HepG2 (cell line): Measurements from ENCODE around the gene FBRSL1. TPM values are rescaled to one million over a fixed set of nuclear protein-coding genes. Genes with fewer than 3 reads are reported as not detected.

Source experiments
- ETV5 ChIP-seq: IDR thresholded peaks from 2 replicates; pipeline ENCODE4 v1.6.1; 2018; ENCODE audit warnings: missing biosample characterization, missing genetic modification reagents, inconsistent platforms, borderline replicate concordance
- HNF4A ChIP-seq: sonication (generic); formaldehyde crosslinking; IDR thresholded peaks from 2 replicates; pipeline ENCODE4 v1.4.0; 2020; ENCODE audit warnings: missing genetic modification reagents
- HOMEZ ChIP-seq: IDR thresholded peaks from 2 replicates; pipeline ENCODE4 v1.6.1; 2016; ENCODE audit warnings: low read depth
- KDM6A ChIP-seq: IDR thresholded peaks from 2 replicates; pipeline ENCODE4 v1.6.1; 2016; ENCODE audit warnings: low read depth
- KLF6 ChIP-seq: IDR thresholded peaks from 2 replicates; pipeline ENCODE4 v1.8.0; 2016; ENCODE audit warnings: missing biosample characterization, missing genetic modification reagents
- KMT2B ChIP-seq: IDR thresholded peaks from 2 replicates; pipeline ENCODE4 v1.6.1; 2016; ENCODE audit warnings: missing genetic modification reagents, missing compliant biosample characterization
- LBX2 ChIP-seq: sonication (generic); formaldehyde crosslinking; IDR thresholded peaks from 2 replicates; pipeline ENCODE4 v1.5.0; 2020; ENCODE audit warnings: missing genetic modification reagents, mild to moderate bottlenecking, borderline replicate concordance
- MATR3 ChIP-seq: sonication (generic); formaldehyde crosslinking; IDR thresholded peaks from 2 replicates; pipeline ENCODE4 v1.4.0; 2020; ENCODE audit warnings: missing genetic modification reagents
- MED13 ChIP-seq: sonication (generic); formaldehyde crosslinking; IDR thresholded peaks from 2 replicates; pipeline ENCODE4 v1.5.0; 2020; ENCODE audit warnings: missing genetic modification reagents
- MEIS1 ChIP-seq: sonication (generic); formaldehyde crosslinking; IDR thresholded peaks from 2 replicates; pipeline ENCODE4 v1.9.0; 2021; ENCODE audit warnings: mild to moderate bottlenecking, missing genetic modification reagents, moderate library complexity, borderline replicate concordance
- TP53 ChIP-seq: sonication (generic); formaldehyde crosslinking; conservative IDR thresholded peaks from 2 replicates; pipeline ENCODE4 v1.4.0; 2020; ENCODE audit warnings: missing genetic modification reagents
- ZNF230 ChIP-seq: sonication (generic); formaldehyde crosslinking; IDR thresholded peaks from 2 replicates; pipeline ENCODE4 v1.4.0; 2020; ENCODE audit warnings: mild to moderate bottlenecking, missing genetic modification reagents
- ZNF292 ChIP-seq: sonication (generic); formaldehyde crosslinking; IDR thresholded peaks from 2 replicates; pipeline ENCODE4 v1.8.1; 2022; ENCODE audit warnings: mild to moderate bottlenecking, low read depth, missing genetic modification reagents, borderline replicate concordance
- ZNF333 ChIP-seq: sonication (generic); formaldehyde crosslinking; IDR thresholded peaks from 2 replicates; pipeline ENCODE4 v1.4.0; 2020; ENCODE audit warnings: mild to moderate bottlenecking, missing genetic modification reagents, borderline replicate concordance
- ZNF512 ChIP-seq: sonication (generic); formaldehyde crosslinking; IDR thresholded peaks from 2 replicates; pipeline ENCODE4 v1.4.0; 2020; ENCODE audit warnings: mild to moderate bottlenecking, missing genetic modification reagents
- ZNF670 ChIP-seq: sonication (generic); formaldehyde crosslinking; IDR thresholded peaks from 2 replicates; pipeline ENCODE4 v1.8.0; 2022; ENCODE audit warnings: mild to moderate bottlenecking, missing genetic modification reagents, borderline replicate concordance
- ZXDC ChIP-seq: sonication (generic); formaldehyde crosslinking; IDR thresholded peaks from 2 replicates; pipeline ENCODE4 v1.5.0; 2020; ENCODE audit warnings: mild to moderate bottlenecking, missing genetic modification reagents
- polyA plus RNA-seq, 8 experiments: library from polyadenylated mRNA; depleted of rRNA in 3 of 8; stranded (reverse) in 7 of 8; unstranded in 1 of 8; fragments of >200 nt; fragmentation: Illumina TruSeq in 4 of 8; extraction: Trizol in 4 of 8; gene quantifications; 2 replicates each; pipeline versions ENCODE4 v1.2.1 to v1.2.3, GENCODE V29; 2011 to 2016; ENCODE audit warnings: low read depth in 4 of 8, missing spikeins in 1 of 8, mixed read lengths in 1 of 8; ENCODE audit not compliant: insufficient read depth in 1 of 8
- total RNA-seq, 5 experiments: library from RNA; depleted of rRNA; stranded (reverse); fragments of >200 nt; fragmentation: Illumina TruSeq; extraction: Trizol; gene quantifications; 2 replicates each; pipeline ENCODE4 v1.2.3, GENCODE V29; 2016; ENCODE audit warnings: low read depth in 1 of 5

The FBRSL1 gene
- total and polyA plus RNA-seq, 2 of the 13 experiments (the other 11 are each of a cell fraction or from before 2014, with no cell fraction given), result 3.6 to 7.9 TPM

- TF ChIP-seq KLF6 (CRISPR knock-in tag) (peak; percentile 66), KDM6A (CRISPR knock-in tag) (peak; percentile 69), HOMEZ (CRISPR knock-in tag) (peak; percentile 54; the same call in 1 of the 2 replicates), ZNF230 (CRISPR knock-in tag) (no peak), ZNF670 (peak; percentile 54; the same call in 1 of the 2 replicates), ZNF333 (CRISPR knock-in tag) (no peak), ZXDC (CRISPR knock-in tag) (no peak), LBX2 (no peak), MATR3 (CRISPR knock-in tag) (no peak), ZNF292 (CRISPR knock-in tag) (peak; percentile 62; the same call in 1 of the 2 replicates), MEIS1 (peak; percentile 95; the same call in 1 of the 2 replicates), MED13 (no peak), HNF4A (CRISPR knock-in tag) (peak; percentile 72), TP53 (CRISPR knock-in tag) (0 out of 2 replicates have a peak, but pooled peaks have one; percentile 55), ETV5 (CRISPR knock-in tag) (peak; percentile 90), ZNF512 (CRISPR knock-in tag) (no peak), KMT2B (CRISPR knock-in tag) (peak; percentile 64; the same call in 1 of the 2 replicates)
These were observed 18.7 kb upstream of the FBRSL1 start (continued) for GRCh38 chr12:132471011-132471857.
